Calu3 (cell line): ENCODE results near the gene FEZF2. TPM values are rescaled to one million over a fixed set of nuclear protein-coding genes. Genes with fewer than 3 reads are reported as not detected.

Source experiments
- Bru-seq: library from RNA; stranded (reverse); fragments of 400-500 nt; gene quantifications from one replicate; lab custom pipeline; 2021; lab: Mats Ljungman, UMichigan
- BruChase-seq, 2 experiments: library from RNA; stranded (reverse); fragments of 400-500 nt; gene quantifications; one replicate each; lab custom pipeline; 2021; lab: Mats Ljungman, UMichigan
- BruUV-seq: library from RNA; stranded (reverse); fragments of 400-500 nt; replicated peaks from 2 replicates; lab custom pipeline; 2021; lab: Mats Ljungman, UMichigan
- CTCF ChIA-PET: fragments of 300-600 bp; sonication (Branson Sonifier 250); formaldehyde crosslinking; loops from one replicate; lab custom pipeline; 2022; ENCODE audit warnings: antibody characterized with exemption; lab: Charles Lee
- DNase-seq: peaks from one replicate; pipeline ENCODE4 v3.0.0; 2022
- H3K27ac Mint-ChIP-seq: one replicate; pipeline ENCODE4 v1.8.0; 2022; ENCODE audit warnings: mixed read lengths; ENCODE audit not compliant: unreplicated experiment
- H3K27me3 Mint-ChIP-seq: one replicate; pipeline ENCODE4 v1.8.0; 2022; ENCODE audit warnings: mixed read lengths; ENCODE audit not compliant: unreplicated experiment
- H3K36me3 Mint-ChIP-seq: one replicate; pipeline ENCODE4 v1.8.0; 2022; ENCODE audit warnings: mild to moderate bottlenecking, moderate library complexity, mixed read lengths; ENCODE audit not compliant: insufficient read depth, unreplicated experiment
- H3K4me1 Mint-ChIP-seq: one replicate; pipeline ENCODE4 v1.8.0; 2022; ENCODE audit warnings: mild to moderate bottlenecking, low read depth, mixed read lengths; ENCODE audit not compliant: unreplicated experiment
- H3K4me3 Mint-ChIP-seq: one replicate; pipeline ENCODE4 v1.8.0; 2022; ENCODE audit warnings: mild to moderate bottlenecking, low read depth, moderate library complexity, mixed read lengths; ENCODE audit not compliant: unreplicated experiment
- H3K9me3 Mint-ChIP-seq: one replicate; pipeline ENCODE4 v1.8.0; 2022; ENCODE audit warnings: low read depth, mixed read lengths; ENCODE audit not compliant: unreplicated experiment
- intact Hi-C: fragments of 100-400 bp; cut with micrococcal nuclease; formaldehyde crosslinking; loops from one replicate; pipeline ENCODE4 v1.10.0; 2022; ENCODE audit not compliant: unreplicated experiment
- long read RNA-seq: library from polyadenylated mRNA; stranded (forward); transcript quantifications from one replicate; pipeline ENCODE4 v2.0.0, GENCODE V29; 2022
- total RNA-seq: library from RNA; stranded (reverse); gene quantifications from 2 replicates; pipeline ENCODE4 v1.2.3, GENCODE V29; 2022
- TF ChIP-seq, protein P1 (sequence below): fragments of 200-600 bp; IDR thresholded peaks from one replicate; pipeline ENCODE4 v1.8.0; 2022; ENCODE audit warnings: antibody characterized with exemption; ENCODE audit not compliant: unreplicated experiment

Gene FEZF2
- total RNA-seq (not detected in 2 replicates), Bru-seq, nascent RNA (not detected), BruChase-seq, experiment 1, labeled RNA remaining after a 6-hour chase (not detected), BruChase-seq, experiment 2, labeled RNA remaining after a 2-hour chase (not detected)
- long read RNA-seq = 0 reads

DNA sequence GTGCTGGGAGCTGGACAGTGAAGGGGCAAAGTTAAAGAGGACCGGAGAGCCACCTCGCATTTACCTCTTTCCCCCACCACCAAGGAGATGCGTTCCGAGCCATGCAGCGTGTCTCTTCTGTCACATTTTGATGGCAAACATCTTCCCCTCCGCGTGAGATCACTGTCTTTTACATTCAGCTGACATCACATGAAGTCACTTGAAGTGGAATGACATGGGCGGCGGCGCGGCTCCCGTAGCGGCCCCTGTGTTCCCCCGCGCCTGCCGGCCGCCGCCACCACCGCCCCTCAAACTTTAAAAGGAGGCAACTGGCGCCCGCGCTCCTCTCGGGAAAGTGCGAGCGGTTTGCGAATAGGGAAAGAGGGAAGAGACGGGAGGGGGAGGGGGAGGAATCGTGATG lies at the start of gene FEZF2:
FEZF2 (minus strand) TSS at position 336 of the 400 bp plus-strand sequence. CDS start 682 bp downstream, outside the sequence.
- peak within 1 kb of the TSS; percentile 58 for H3K4me3 Mint-ChIP-seq
- no TSS peak for BruUV-seq
- H3K36me3 Mint-ChIP-seq = no peaks in the 10 kb centered on the region
- CTCF ChIA-PET = no interaction called here
- H3K27me3 Mint-ChIP-seq = peaks cover 56% of the 10 kb centered on the region
- no peaks in the 10 kb centered on the region for H3K4me1 Mint-ChIP-seq
- H3K27ac Mint-ChIP-seq = no peak within 1 kb of the TSS
- intact Hi-C loops = no loop called here
- H3K9me3 Mint-ChIP-seq = no peaks in the 10 kb centered on the region
- DNase-seq = no peak
- TF ChIP-seq, protein P1, sequence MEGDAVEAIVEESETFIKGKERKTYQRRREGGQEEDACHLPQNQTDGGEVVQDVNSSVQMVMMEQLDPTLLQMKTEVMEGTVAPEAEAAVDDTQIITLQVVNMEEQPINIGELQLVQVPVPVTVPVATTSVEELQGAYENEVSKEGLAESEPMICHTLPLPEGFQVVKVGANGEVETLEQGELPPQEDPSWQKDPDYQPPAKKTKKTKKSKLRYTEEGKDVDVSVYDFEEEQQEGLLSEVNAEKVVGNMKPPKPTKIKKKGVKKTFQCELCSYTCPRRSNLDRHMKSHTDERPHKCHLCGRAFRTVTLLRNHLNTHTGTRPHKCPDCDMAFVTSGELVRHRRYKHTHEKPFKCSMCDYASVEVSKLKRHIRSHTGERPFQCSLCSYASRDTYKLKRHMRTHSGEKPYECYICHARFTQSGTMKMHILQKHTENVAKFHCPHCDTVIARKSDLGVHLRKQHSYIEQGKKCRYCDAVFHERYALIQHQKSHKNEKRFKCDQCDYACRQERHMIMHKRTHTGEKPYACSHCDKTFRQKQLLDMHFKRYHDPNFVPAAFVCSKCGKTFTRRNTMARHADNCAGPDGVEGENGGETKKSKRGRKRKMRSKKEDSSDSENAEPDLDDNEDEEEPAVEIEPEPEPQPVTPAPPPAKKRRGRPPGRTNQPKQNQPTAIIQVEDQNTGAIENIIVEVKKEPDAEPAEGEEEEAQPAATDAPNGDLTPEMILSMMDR = no peak

DNA sequence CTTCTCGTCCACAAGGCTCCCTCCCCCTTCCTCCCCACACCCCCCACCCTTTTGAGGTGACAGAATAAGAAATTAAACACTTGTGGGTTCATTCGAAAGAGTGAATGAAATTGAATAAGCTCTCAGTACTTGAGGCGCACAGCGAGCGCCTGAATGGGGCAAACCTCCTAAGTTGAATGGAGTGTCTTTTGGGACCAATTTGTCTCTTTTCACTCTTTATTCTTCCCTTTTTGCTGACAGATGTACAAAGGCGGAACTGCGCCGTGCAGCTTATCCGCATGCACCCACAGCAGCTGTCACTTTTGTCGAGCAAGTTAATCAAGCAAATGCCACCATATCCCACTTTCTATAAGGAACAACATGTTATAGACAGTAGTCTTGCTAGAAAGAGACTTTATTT lies 47.9 kb upstream of the FEZF2 start:
- BruUV-seq = no TSS peak
- intact Hi-C loops = no loop called here
- TF ChIP-seq, protein P1 = no peak
- Mint-ChIP-seq H3K36me3 (no peaks in the 10 kb centered on the region), H3K4me1 (no peaks in the 10 kb centered on the region), H3K27ac (no peak overlapping the region), H3K4me3 (no peak overlapping the region), H3K27me3 (no peaks in the 10 kb centered on the region), H3K9me3 (peaks cover 2% of the 10 kb centered on the region)
- no peak for DNase-seq
- CTCF ChIA-PET = no interaction called here

DNA sequence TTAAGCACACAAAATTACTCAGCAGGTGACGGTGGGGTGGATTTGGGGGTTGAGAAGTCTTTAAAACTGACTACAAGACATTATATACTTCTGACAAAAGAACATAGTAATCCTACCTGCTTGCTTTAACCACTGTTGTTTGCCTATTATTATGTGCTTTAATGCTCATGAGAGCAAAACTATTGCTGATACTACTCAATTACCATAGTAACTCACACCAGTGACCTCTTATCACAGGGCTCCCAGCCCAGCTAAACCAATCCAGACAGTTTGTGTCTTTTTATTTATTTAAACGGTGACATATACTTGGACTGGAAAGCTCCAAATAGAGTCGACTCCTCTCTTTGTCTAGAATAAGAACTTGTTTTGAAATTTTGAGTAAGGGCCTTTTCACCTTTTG lies 42.8 kb upstream of the FEZF2 start:
- Mint-ChIP-seq H3K9me3 (peaks cover 2% of the 10 kb centered on the region), H3K36me3 (no peaks in the 10 kb centered on the region), H3K27ac (no peak overlapping the region), H3K4me1 (no peaks in the 10 kb centered on the region), H3K27me3 (no peaks in the 10 kb centered on the region), H3K4me3 (no peak overlapping the region)
- BruUV-seq = no TSS peak
- TF ChIP-seq, protein P1 = no peak
- intact Hi-C loops = no loop called here
- CTCF ChIA-PET = interaction anchor here (0.5 kb wide), 1 partner anchor 128 kb away, joined by 3 read pairs; no protein-coding TSS in a partner anchor
- no peak for DNase-seq

DNA sequence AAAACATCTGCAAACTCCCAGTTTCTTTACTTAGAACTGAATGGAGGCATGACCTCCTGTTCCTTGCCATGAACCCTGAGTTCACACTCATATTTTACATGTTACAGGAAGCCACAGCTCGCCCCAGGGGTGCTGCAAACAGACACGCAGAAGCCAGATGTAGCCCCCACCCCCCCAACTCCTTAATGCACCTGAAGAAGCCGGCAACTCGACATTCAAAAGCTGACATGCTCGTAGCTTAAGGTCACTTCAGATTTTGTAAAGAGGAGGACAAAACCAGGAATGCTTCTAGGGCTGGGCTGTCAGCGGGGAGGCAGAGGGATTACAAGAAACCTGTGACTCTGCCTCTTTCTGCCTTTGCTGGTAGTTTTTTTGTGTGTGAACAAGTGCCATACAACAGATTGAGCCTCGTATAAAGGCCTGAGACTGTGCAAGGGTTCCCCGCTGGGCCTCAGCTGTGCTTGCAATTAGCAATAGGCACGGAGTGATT lies 42.0 kb upstream of the FEZF2 start:
- H3K9me3 Mint-ChIP-seq = peaks cover 2% of the 10 kb centered on the region
- no TSS peak for BruUV-seq
- H3K4me1 Mint-ChIP-seq = no peaks in the 10 kb centered on the region
- no peak for DNase-seq
- TF ChIP-seq, protein P1 = no peak
- CTCF ChIA-PET = no interaction called here
- no peak overlapping the region for H3K27ac Mint-ChIP-seq
- intact Hi-C loops = no loop called here
- H3K4me3 Mint-ChIP-seq = no peak overlapping the region
- H3K36me3 Mint-ChIP-seq = no peaks in the 10 kb centered on the region
- H3K27me3 Mint-ChIP-seq = no peaks in the 10 kb centered on the region
